IMR-90 (cell line): ENCODE results near the gene LPIN1. TPM values are rescaled to one million over a fixed set of nuclear protein-coding genes. Genes with fewer than 3 reads are reported as not detected.

ENCODE experiments used
- ATAC-seq: fragments of 200-7000 bp; cut with Tn5 transposase; 2 replicates; pipeline ENCODE4 v1.9.1; 2020; ENCODE audit warnings: low read depth, mild to moderate bottlenecking, moderate library complexity
- BruUV-seq: library from RNA; stranded (reverse); fragments of 400-500 nt; replicated peaks from 2 replicates; lab custom pipeline; 2021; lab: Mats Ljungman, UMichigan
- CTCF ChIA-PET: fragments of 300-600 bp; formaldehyde crosslinking; extraction: SDS; loops from one replicate; lab custom pipeline; 2021; ENCODE audit warnings: antibody characterized with exemption; lab: Yijun Ruan, JAX
- POLR2A ChIA-PET: fragments of 300-600 bp; sonication (Branson Sonifier 250); formaldehyde crosslinking; loops from one replicate; lab custom pipeline; 2022; ENCODE audit warnings: antibody characterized with exemption; ENCODE audit not compliant: unreplicated experiment; lab: Charles Lee
- DNase-seq: peaks from one replicate; pipeline ENCODE4 v3.0.0; 2013
- H2AFZ ChIP-seq: replicated peaks from 2 replicates; pipeline ENCODE3; 2013; ENCODE audit warnings: low read length, mild to moderate bottlenecking; ENCODE audit not compliant: poor library complexity
- H2AK5ac ChIP-seq: 2 replicates; pipeline ENCODE4 v1.6.1; 2013; ENCODE audit warnings: low read depth, low read length, inconsistent platforms
- H2AK9ac ChIP-seq: replicated peaks from 2 replicates; pipeline ENCODE3; 2013; ENCODE audit warnings: mild to moderate bottlenecking, low read depth, low read length, moderate library complexity; ENCODE audit not compliant: poor library complexity
- H2BK120ac ChIP-seq: 2 replicates; pipeline ENCODE4 v1.6.1; 2013; ENCODE audit warnings: low read depth, low read length, inconsistent platforms
- H2BK15ac ChIP-seq: 3 replicates; pipeline ENCODE4 v1.6.1; 2013; ENCODE audit warnings: low read depth, low read length, inconsistent platforms
- H2BK20ac ChIP-seq: 2 replicates; pipeline ENCODE4 v1.6.1; 2013; ENCODE audit warnings: low read depth, mild to moderate bottlenecking, inconsistent platforms, low read length, moderate library complexity
- H2BK5ac ChIP-seq: 2 replicates; pipeline ENCODE4 v1.6.1; 2013; ENCODE audit warnings: mild to moderate bottlenecking, low read depth, low read length, inconsistent platforms; ENCODE audit not compliant: poor library complexity, severe bottlenecking
- H3K14ac ChIP-seq: replicated peaks from 2 replicates; pipeline ENCODE4 v1.6.1; 2013; ENCODE audit warnings: low read depth, low read length, inconsistent platforms
- H3K18ac ChIP-seq: 2 replicates; pipeline ENCODE4 v1.6.1; 2013; ENCODE audit warnings: low read depth, low read length, control low read depth
- H3K23ac ChIP-seq: 2 replicates; pipeline ENCODE4 v1.6.1; 2013; ENCODE audit warnings: low read depth, low read length, inconsistent platforms
- H3K27ac ChIP-seq: 2 replicates; pipeline ENCODE4 v1.5.1; 2013; ENCODE audit warnings: mild to moderate bottlenecking, control low read depth, low read length; ENCODE audit not compliant: insufficient read depth
- H3K27me3 ChIP-seq: 2 replicates; pipeline ENCODE4 v1.6.1; 2013; ENCODE audit warnings: low read length; ENCODE audit not compliant: control insufficient read depth, insufficient read depth
- H3K36me3 ChIP-seq: 2 replicates; pipeline ENCODE4 v1.6.1; 2013; ENCODE audit warnings: low read length, mixed read lengths; ENCODE audit not compliant: control insufficient read depth, insufficient read depth
- H3K4ac ChIP-seq: 2 replicates; pipeline ENCODE4 v1.6.1; 2013; ENCODE audit warnings: low read depth, low read length, inconsistent platforms
- H3K4me1 ChIP-seq: 2 replicates; pipeline ENCODE4 v1.6.1; 2013; ENCODE audit warnings: low read length, mixed read lengths; ENCODE audit not compliant: control insufficient read depth, insufficient read depth
- H3K4me2 ChIP-seq: 2 replicates; pipeline ENCODE4 v1.6.1; 2013; ENCODE audit warnings: low read depth, mild to moderate bottlenecking, control low read depth, low read length, moderate library complexity
- H3K4me3 ChIP-seq: 2 replicates; pipeline ENCODE4 v1.5.1; 2013; ENCODE audit warnings: low read depth, mild to moderate bottlenecking, control low read depth, low read length, moderate library complexity; ENCODE audit not compliant: insufficient read depth
- H3K56ac ChIP-seq: 2 replicates; pipeline ENCODE4 v1.6.1; 2013; ENCODE audit warnings: low read length, inconsistent platforms; ENCODE audit not compliant: insufficient read depth; ENCODE audit errors: extremely low read depth
- H3K79me1 ChIP-seq, 2 experiments: 2 replicates each; pipeline ENCODE4 v1.6.1; 2013; ENCODE audit warnings: low read length in 2 of 2, inconsistent platforms in 1 of 2, low read depth in 1 of 2
- H3K9ac ChIP-seq: 2 replicates; pipeline ENCODE4 v1.6.1; 2013; ENCODE audit warnings: low read depth, low read length, control low read depth
- H3K9me1 ChIP-seq: 2 replicates; pipeline ENCODE4 v1.6.1; 2013; ENCODE audit warnings: low read length, inconsistent platforms; ENCODE audit not compliant: insufficient read depth
- H3K9me3 ChIP-seq: 2 replicates; pipeline ENCODE4 v1.6.1; 2013; ENCODE audit warnings: low read length; ENCODE audit not compliant: control insufficient read depth, insufficient read depth
- H4K20me1 ChIP-seq: 2 replicates; pipeline ENCODE4 v1.6.1; 2013; ENCODE audit warnings: low read length, inconsistent platforms; ENCODE audit not compliant: insufficient read depth
- H4K5ac ChIP-seq: 2 replicates; pipeline ENCODE4 v1.6.1; 2013; ENCODE audit warnings: mild to moderate bottlenecking, low read depth, low read length, control low read depth
- H4K8ac ChIP-seq, 2 experiments: 2 replicates each; pipeline ENCODE4 v1.6.1; 2013; ENCODE audit warnings: low read depth in 2 of 2, low read length in 2 of 2, control low read depth in 1 of 2, inconsistent platforms in 1 of 2
- H4K91ac ChIP-seq: 2 replicates; pipeline ENCODE4 v1.6.1; 2013; ENCODE audit warnings: low read depth, low read length, inconsistent platforms; ENCODE audit not compliant: insufficient read depth
- BHLHE40 ChIP-seq: fragments of 150-350 bp; IDR thresholded peaks from 2 replicates; pipeline ENCODE4 v1.6.1; 2016; ENCODE audit warnings: mild to moderate bottlenecking, low read depth, low read length
- CEBPB ChIP-seq: IDR thresholded peaks from 2 replicates; pipeline ENCODE4 v1.6.1; 2012; ENCODE audit warnings: low read depth, low read length, improper control_type of control experiment
- MAFK ChIP-seq: IDR thresholded peaks from 2 replicates; pipeline ENCODE4 v1.6.1; 2012; ENCODE audit warnings: low read depth, low read length, improper control_type of control experiment
- MXI1 ChIP-seq: IDR thresholded peaks from 2 replicates; pipeline ENCODE4 v1.6.1; 2012; ENCODE audit warnings: low read depth, mild to moderate bottlenecking, low read length, moderate library complexity, borderline replicate concordance
- NFE2L2 ChIP-seq: fragments of 150-350 bp; IDR thresholded peaks from 2 replicates; pipeline ENCODE4 v1.6.1; 2016; ENCODE audit warnings: low read depth, mild to moderate bottlenecking, low read length
- POLR2A ChIP-seq: IDR thresholded peaks from 2 replicates; pipeline ENCODE4 v1.6.1; 2012; ENCODE audit warnings: mild to moderate bottlenecking, low read depth, low read length
- RCOR1 ChIP-seq: IDR thresholded peaks from 2 replicates; pipeline ENCODE4 v1.6.1; 2012; ENCODE audit warnings: mild to moderate bottlenecking, low read length, improper control_type of control experiment; ENCODE audit not compliant: insufficient replicate concordance
- RFX5 ChIP-seq: IDR thresholded peaks from 2 replicates; pipeline ENCODE4 v1.8.0; 2012; ENCODE audit warnings: low read depth, mild to moderate bottlenecking, low read length, moderate library complexity
- SMC3 ChIP-seq: fragments of 150-350 bp; IDR thresholded peaks from 2 replicates; pipeline ENCODE4 v1.6.1; 2016; ENCODE audit warnings: low read depth, mild to moderate bottlenecking, antibody characterized with exemption, low read length, moderate library complexity
- whole genome bisulfite sequencing, 2 experiments: methylation state at CpG; one replicate each; pipeline versions ENCODE4 v1.1.5 to v1.1.7; 2013; ENCODE audit warnings: missing lambda C conversion rate in 2 of 2; ENCODE audit not compliant: insufficient read length in 1 of 2; ENCODE audit errors: extremely low coverage in 2 of 2; 5-methylcytosine and 5-hydroxymethylcytosine counted together
- dilution Hi-C: fragments of 300-500 bp; cut with HindIII; formaldehyde crosslinking; loops from one replicate; pipeline ENCODE4 v1.14.3; 2018; ENCODE audit warnings: low sequenced_read_pairs; ENCODE audit not compliant: unreplicated experiment
- in situ Hi-C: fragments of 300-500 bp; cut with MboI; formaldehyde crosslinking; loops from 3 replicates; pipeline ENCODE4 v1.14.3; 2019; ENCODE audit warnings: low sequenced_read_pairs, inconsistent platforms, mixed read lengths
- intact Hi-C: fragments of 100-400 bp; cut with micrococcal nuclease; formaldehyde crosslinking; loops from 2 replicates; pipeline ENCODE4 v1.10.0; 2022
- polyA plus RNA-seq, 3 experiments: library from polyadenylated mRNA; depleted of rRNA; stranded (reverse); fragments of >200 nt; gene quantifications; 2 replicates each; pipeline ENCODE4 v1.2.3, GENCODE V29; 2012; ENCODE audit warnings: low replicate concordance in 1 of 3
- total RNA-seq: library from RNA; depleted of rRNA; stranded (reverse); fragments of >200 nt; gene quantifications from 2 replicates; pipeline ENCODE4 v1.2.3, GENCODE V29; 2012
- TF ChIP-seq, protein P1 (sequence below): fragments of 150-350 bp; IDR thresholded peaks from 2 replicates; pipeline ENCODE4 v1.6.1; 2016; ENCODE audit warnings: low read depth, mild to moderate bottlenecking, low read length, moderate library complexity, borderline replicate concordance
- TF ChIP-seq, protein P2 (sequence below): fragments of 150-350 bp; IDR thresholded peaks from 2 replicates; pipeline ENCODE4 v1.6.1; 2017; ENCODE audit warnings: mild to moderate bottlenecking, antibody characterized with exemption, low read length, low read depth

Gene LPIN1
- total and polyA plus RNA-seq, 2 of the 4 experiments (the other 2 are of a cell fraction): 21.3 to 25.1 TPM

DNA sequence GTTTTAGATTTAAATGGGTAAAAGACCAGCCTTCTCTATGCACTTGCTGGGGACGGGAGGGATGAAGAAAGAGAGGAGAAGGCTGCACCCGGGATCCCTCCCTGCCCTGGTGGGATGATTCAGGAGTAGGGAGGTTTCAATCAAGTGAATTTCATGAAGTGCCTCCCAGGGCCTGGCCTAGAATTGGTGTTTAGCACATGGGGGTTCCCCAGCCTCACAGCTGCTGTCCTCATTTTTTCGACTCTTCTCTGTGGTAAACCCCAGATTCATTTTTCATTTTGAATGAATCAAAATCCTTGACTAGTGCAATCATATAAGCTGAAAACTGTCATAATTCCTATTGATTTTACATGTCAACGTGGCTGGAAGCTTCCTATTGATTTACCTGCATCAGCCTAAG is 81.1 kb downstream of the LPIN1 start:
- BruUV-seq: no TSS peak
- H2AK9ac ChIP-seq: no peak overlapping the region
- H3K9me1 ChIP-seq: peaks cover 9% of the 10 kb centered on the region

More for the DNA sequence above, 81.1 kb downstream of the LPIN1 start:
- Histone ChIP-seq H3K4me3 (no peak overlapping the region), H3K18ac (no peak overlapping the region), H2AK5ac (no peak overlapping the region), H3K9ac (no peak overlapping the region), H3K56ac (no peak overlapping the region), H2BK20ac (no peak overlapping the region), H4K91ac (no peak overlapping the region), H3K9me3 (no peaks in the 10 kb centered on the region), H3K27me3 (no peaks in the 10 kb centered on the region), H3K14ac (no peak overlapping the region), H3K36me3 (peaks cover 13% of the 10 kb centered on the region), H2BK15ac (no peak overlapping the region), H3K23ac (no peak overlapping the region), H4K8ac (no peak overlapping the region), H2BK5ac (no peak overlapping the region), H4K20me1 (no peaks in the 10 kb centered on the region; the same call in 1 of the 2 replicates), H3K4me1 (peaks cover 18% of the 10 kb centered on the region), H4K5ac (no peak overlapping the region), H3K4ac (no peak overlapping the region), H3K4me2 (no peak overlapping the region), H3K27ac (no peak overlapping the region), H3K79me1 (no peaks in the 10 kb centered on the region), H2AFZ (no peak overlapping the region), H2BK120ac (no peak overlapping the region)
- ATAC-seq: no peak
- in situ Hi-C loops (no loop called here), dilution Hi-C loops (no loop called here), intact Hi-C loops (loop anchor here (10.0 kb wide), 1 partner anchor 587 kb away; no protein-coding TSS in a partner anchor)
- no peak for DNase-seq
- CTCF ChIA-PET: interaction anchor here (1.5 kb wide), 1 partner anchor 1176 kb away, joined by 4 read pairs; no protein-coding TSS in a partner anchor
- POLR2A ChIA-PET: no interaction called here
- TF ChIP-seq CEBPB: no peak
- TF ChIP-seq SMC3: no peak
- TF ChIP-seq, protein P1, sequence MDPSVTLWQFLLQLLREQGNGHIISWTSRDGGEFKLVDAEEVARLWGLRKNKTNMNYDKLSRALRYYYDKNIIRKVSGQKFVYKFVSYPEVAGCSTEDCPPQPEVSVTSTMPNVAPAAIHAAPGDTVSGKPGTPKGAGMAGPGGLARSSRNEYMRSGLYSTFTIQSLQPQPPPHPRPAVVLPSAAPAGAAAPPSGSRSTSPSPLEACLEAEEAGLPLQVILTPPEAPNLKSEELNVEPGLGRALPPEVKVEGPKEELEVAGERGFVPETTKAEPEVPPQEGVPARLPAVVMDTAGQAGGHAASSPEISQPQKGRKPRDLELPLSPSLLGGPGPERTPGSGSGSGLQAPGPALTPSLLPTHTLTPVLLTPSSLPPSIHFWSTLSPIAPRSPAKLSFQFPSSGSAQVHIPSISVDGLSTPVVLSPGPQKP: no peak
- TF ChIP-seq, protein P2, sequence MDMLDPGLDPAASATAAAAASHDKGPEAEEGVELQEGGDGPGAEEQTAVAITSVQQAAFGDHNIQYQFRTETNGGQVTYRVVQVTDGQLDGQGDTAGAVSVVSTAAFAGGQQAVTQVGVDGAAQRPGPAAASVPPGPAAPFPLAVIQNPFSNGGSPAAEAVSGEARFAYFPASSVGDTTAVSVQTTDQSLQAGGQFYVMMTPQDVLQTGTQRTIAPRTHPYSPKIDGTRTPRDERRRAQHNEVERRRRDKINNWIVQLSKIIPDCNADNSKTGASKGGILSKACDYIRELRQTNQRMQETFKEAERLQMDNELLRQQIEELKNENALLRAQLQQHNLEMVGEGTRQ: no peak
- no peak for TF ChIP-seq RCOR1
- no peak for TF ChIP-seq MAFK
- TF ChIP-seq NFE2L2: no peak
- TF ChIP-seq RFX5: no peak
- TF ChIP-seq BHLHE40: no peak
- no peak for TF ChIP-seq POLR2A
- TF ChIP-seq MXI1: no peak
- no CpG with 5 or more reads among the region's 4 CpGs for WGBS, 2 experiments
